ENCODE results near the gene CSMD2.

DNA sequence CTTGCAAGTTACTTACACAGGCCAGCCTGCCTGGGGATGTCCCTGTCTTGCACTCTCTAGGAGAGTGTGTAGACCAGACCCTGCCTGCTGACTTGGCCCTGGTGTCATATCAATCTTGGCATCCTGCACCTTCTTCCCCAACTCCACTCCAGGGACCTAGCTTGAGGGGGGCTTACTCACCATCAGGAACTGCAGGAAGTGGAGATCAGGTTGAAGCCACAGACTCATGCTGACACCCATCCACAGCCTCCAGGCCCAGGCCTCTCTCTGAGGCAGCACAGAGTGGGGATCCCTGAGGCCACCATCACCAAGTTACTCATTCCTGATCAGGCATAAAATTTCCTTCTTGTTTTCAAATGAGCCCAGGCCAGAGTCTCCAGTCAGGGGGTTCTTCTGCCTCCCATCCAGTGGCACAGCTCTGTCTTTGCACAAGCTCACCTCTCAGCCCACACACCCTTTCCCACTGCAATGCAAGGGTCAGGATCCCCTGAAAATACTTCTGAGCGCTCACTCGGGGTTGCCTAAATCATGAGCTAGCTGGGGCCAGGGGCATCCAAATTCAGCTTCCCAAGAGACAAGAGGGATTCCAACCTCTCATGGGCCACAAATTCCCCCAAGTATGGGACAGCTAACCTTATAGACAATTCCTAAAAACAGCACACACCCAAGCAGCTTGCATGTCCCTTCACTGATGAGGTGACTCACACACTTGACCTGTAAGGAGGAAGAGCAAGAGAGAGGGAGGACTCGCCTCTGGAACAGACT is 33.5 kb downstream of the CSMD2 start:
- TF ChIP-seq EZH2 (IDR thresholded peaks at IDR 0.05; ENCODE audit: borderline replicate concordance, low read depth, low read length, poor library complexity, severe bottlenecking), result no peak
- TF ChIP-seq, protein P1, sequence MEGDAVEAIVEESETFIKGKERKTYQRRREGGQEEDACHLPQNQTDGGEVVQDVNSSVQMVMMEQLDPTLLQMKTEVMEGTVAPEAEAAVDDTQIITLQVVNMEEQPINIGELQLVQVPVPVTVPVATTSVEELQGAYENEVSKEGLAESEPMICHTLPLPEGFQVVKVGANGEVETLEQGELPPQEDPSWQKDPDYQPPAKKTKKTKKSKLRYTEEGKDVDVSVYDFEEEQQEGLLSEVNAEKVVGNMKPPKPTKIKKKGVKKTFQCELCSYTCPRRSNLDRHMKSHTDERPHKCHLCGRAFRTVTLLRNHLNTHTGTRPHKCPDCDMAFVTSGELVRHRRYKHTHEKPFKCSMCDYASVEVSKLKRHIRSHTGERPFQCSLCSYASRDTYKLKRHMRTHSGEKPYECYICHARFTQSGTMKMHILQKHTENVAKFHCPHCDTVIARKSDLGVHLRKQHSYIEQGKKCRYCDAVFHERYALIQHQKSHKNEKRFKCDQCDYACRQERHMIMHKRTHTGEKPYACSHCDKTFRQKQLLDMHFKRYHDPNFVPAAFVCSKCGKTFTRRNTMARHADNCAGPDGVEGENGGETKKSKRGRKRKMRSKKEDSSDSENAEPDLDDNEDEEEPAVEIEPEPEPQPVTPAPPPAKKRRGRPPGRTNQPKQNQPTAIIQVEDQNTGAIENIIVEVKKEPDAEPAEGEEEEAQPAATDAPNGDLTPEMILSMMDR (conservative IDR thresholded peaks at IDR 0.05; ENCODE audit: low read depth, low read length), result no peak
